Stimulated activated CD4-positive, alpha-beta T cell treated with anti-CD3 and anti-CD28 coated beads, Interleukin-4, amount 100 ng/mL, for 24 hours (primary cell): ENCODE results near the gene DHX9.

Experiments used
- DNase-seq: peaks from one replicate; pipeline ENCODE4 v3.0.0-alpha.2; 2020

Gene DHX9

GRCh38 chr1:182841368-182841988, 2.3 kb downstream of the DHX9 start:
- DNase-seq = no peak

GRCh38 chr1:182842265-182842664, 3.1 kb downstream of the DHX9 start:
- DNase-seq = no peak

- peak; percentile 27 for DNase-seq
Observed at GRCh38 chr1:182845379-182845778, 6.2 kb downstream of the DHX9 start.

GRCh38 chr1:182845894-182846293, 6.7 kb downstream of the DHX9 start:
- DNase-seq = no peak

GRCh38 chr1:182847105-182847504, 8.0 kb downstream of the DHX9 start:
- no peak for DNase-seq

GRCh38 chr1:182848736-182849135, 9.6 kb downstream of the DHX9 start:
- DNase-seq = no peak

GRCh38 chr1:182850319-182850718, 11.2 kb downstream of the DHX9 start:
- no peak for DNase-seq

GRCh38 chr1:182851825-182852224, 12.7 kb downstream of the DHX9 start:
- DNase-seq = no peak

GRCh38 chr1:182855911-182856310, 16.8 kb downstream of the DHX9 start:
- no peak for DNase-seq

- no peak for DNase-seq
Observed at GRCh38 chr1:182857212-182857611, 18.1 kb downstream of the DHX9 start.

GRCh38 chr1:182860658-182861057, 21.5 kb downstream of the DHX9 start:
- no peak for DNase-seq

GRCh38 chr1:182861994-182862393, 22.8 kb downstream of the DHX9 start:
- no peak for DNase-seq

GRCh38 chr1:182862827-182863226, 23.7 kb downstream of the DHX9 start:
- no peak for DNase-seq

GRCh38 chr1:182863940-182864339, 24.8 kb downstream of the DHX9 start:
- no peak for DNase-seq

GRCh38 chr1:182867861-182868260, 28.7 kb downstream of the DHX9 start:
- DNase-seq = no peak

- peak; percentile 18 for DNase-seq
Observed at GRCh38 chr1:182869241-182869666, 30.1 kb downstream of the DHX9 start.

GRCh38 chr1:182872881-182873280, 33.7 kb downstream of the DHX9 start:
- DNase-seq = no peak

- DNase-seq = no peak
Observed at GRCh38 chr1:182875889-182876288, 36.7 kb downstream of the DHX9 start.

- no peak for DNase-seq
Observed at GRCh38 chr1:182877331-182877730, 38.2 kb downstream of the DHX9 start.

- no peak for DNase-seq
Observed at GRCh38 chr1:182877842-182878241, 38.7 kb downstream of the DHX9 start.

- DNase-seq = no peak
Observed at GRCh38 chr1:182884872-182885271, 45.7 kb downstream of the DHX9 start.

GRCh38 chr1:182885591-182885990, 46.4 kb downstream of the DHX9 start:
- no peak for DNase-seq

GRCh38 chr1:182886985-182887384, 47.8 kb downstream of the DHX9 start:
- DNase-seq = no peak

- DNase-seq = no peak
Observed at GRCh38 chr1:182888736-182889531, 49.8 kb downstream of the DHX9 start.

GRCh38 chr1:182889997-182890396, 50.9 kb downstream of the DHX9 start:
- no peak for DNase-seq
